Testis (tissue), 2 donors: ENCODE results near the gene CDK6.

Experiments used
- CTCF ChIP-seq, 3 experiments: fragments of 450-650 bp in 2 of 3; fragments of 200-600 bp in 1 of 3; sonication (generic) in 1 of 3; IDR thresholded peaks; one replicate each; pipeline ENCODE4 v1.5.1; 2016 to 2019; ENCODE audit warnings: antibody characterized with exemption in 3 of 3, mild to moderate bottlenecking in 2 of 3, moderate library complexity in 1 of 3
- POLR2A ChIP-seq: fragments of 450-650 bp; IDR thresholded peaks from one replicate; pipeline ENCODE4 v1.6.1; 2017; ENCODE audit warnings: antibody characterized with exemption, mild to moderate bottlenecking, moderate library complexity

- TF ChIP-seq POLR2A, result no peak
- TF ChIP-seq CTCF (IDR thresholded peaks at IDR 0.05), result no peak
Measured at GRCh38 chr7:92680442-92680841, 155.9 kb downstream of the CDK6 start.
